ENCODE data around the gene GATC.

GATC gene

GRCh38 chr12:120457133-120457532, 10.9 kb downstream of the GATC start:
- Histone ChIP-seq H3K27ac (ENCODE audit: insufficient read depth, low read depth, low read length, poor library complexity, severe bottlenecking) (no peak overlapping the region), H3K36me3 (ENCODE audit: control insufficient read depth, insufficient read depth, low read length) (peaks cover 41% of the 10 kb centered on the region), H3K9me3 (ENCODE audit: control insufficient read depth, low read length) (no peaks in the 10 kb centered on the region), H3K4me3 (ENCODE audit: insufficient read depth, low read depth, low read length) (no peak overlapping the region), H3K4me1 (ENCODE audit: control insufficient read depth, insufficient read depth, low read length) (no peaks in the 10 kb centered on the region), H3K27me3 (ENCODE audit: control insufficient read depth, insufficient read depth, low read length, poor library complexity, severe bottlenecking) (no peaks in the 10 kb centered on the region)
- WGBS, 2 experiments: 88 to 92% methylated on average over 5 to 6 of the region's 6 CpGs

- Histone ChIP-seq H3K36me3 (ENCODE audit: control insufficient read depth, insufficient read depth, low read length) (peaks cover 66% of the 10 kb centered on the region), H3K4me1 (ENCODE audit: control insufficient read depth, insufficient read depth, low read length) (no peaks in the 10 kb centered on the region), H3K27me3 (ENCODE audit: control insufficient read depth, insufficient read depth, low read length, poor library complexity, severe bottlenecking) (no peaks in the 10 kb centered on the region), H3K27ac (ENCODE audit: insufficient read depth, low read depth, low read length, poor library complexity, severe bottlenecking) (no peak overlapping the region), H3K4me3 (ENCODE audit: insufficient read depth, low read depth, low read length) (no peak overlapping the region), H3K9me3 (ENCODE audit: control insufficient read depth, low read length) (no peaks in the 10 kb centered on the region)
- WGBS, 2 experiments: 93 to 95% methylated on average over 3 of the region's 3 CpGs
These were observed 13.9 kb downstream of the GATC start for GRCh38 chr12:120460157-120460556.

GRCh38 chr12:120462099-120462640, 15.9 kb downstream of the GATC start:
- no peak overlapping the region for H3K4me3 ChIP-seq (ENCODE audit: insufficient read depth, low read depth, low read length)
- no peaks in the 10 kb centered on the region for H3K9me3 ChIP-seq (ENCODE audit: control insufficient read depth, low read length)
- H3K36me3 ChIP-seq (ENCODE audit: control insufficient read depth, insufficient read depth, low read length): peaks cover 62% of the 10 kb centered on the region
- H3K27ac ChIP-seq (ENCODE audit: insufficient read depth, low read depth, low read length, poor library complexity, severe bottlenecking): no peak overlapping the region
- H3K27me3 ChIP-seq (ENCODE audit: control insufficient read depth, insufficient read depth, low read length, poor library complexity, severe bottlenecking): no peaks in the 10 kb centered on the region
- WGBS, 2 experiments: 89 to 91% methylated on average over 3 of the region's 3 CpGs
- peaks cover 6% of the 10 kb centered on the region for H3K4me1 ChIP-seq (ENCODE audit: control insufficient read depth, insufficient read depth, low read length)

DNA sequence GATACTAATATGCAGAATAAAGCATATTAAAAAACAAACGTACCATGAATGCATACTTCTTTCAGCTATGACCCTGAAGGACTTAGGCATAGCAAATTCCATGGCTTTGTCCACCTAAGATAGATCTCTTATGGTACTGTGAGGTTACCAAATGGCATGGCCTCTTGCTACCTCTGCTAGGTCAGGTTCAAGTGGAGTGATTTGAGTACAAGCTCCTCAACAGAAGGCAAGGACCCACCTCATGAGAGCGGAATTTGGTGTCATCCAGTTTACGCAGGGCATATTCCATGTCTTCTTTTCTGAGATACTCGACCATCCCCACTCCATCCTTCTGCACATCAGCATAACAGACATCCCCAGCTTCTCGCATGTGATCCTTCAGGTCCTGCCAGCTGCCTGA, 17.5 kb downstream of the GATC start:
- 94 to 96% methylated on average over 5 of the region's 5 CpGs for WGBS, 2 experiments
- H3K36me3 ChIP-seq (ENCODE audit: control insufficient read depth, insufficient read depth, low read length): peaks cover 56% of the 10 kb centered on the region
- no peaks in the 10 kb centered on the region for H3K27me3 ChIP-seq (ENCODE audit: control insufficient read depth, insufficient read depth, low read length, poor library complexity, severe bottlenecking)
- no peak overlapping the region for H3K4me3 ChIP-seq (ENCODE audit: insufficient read depth, low read depth, low read length)
- peaks cover 12% of the 10 kb centered on the region for H3K4me1 ChIP-seq (ENCODE audit: control insufficient read depth, insufficient read depth, low read length)
- no peak overlapping the region for H3K27ac ChIP-seq (ENCODE audit: insufficient read depth, low read depth, low read length, poor library complexity, severe bottlenecking)
- H3K9me3 ChIP-seq (ENCODE audit: control insufficient read depth, low read length): no peaks in the 10 kb centered on the region

DNA sequence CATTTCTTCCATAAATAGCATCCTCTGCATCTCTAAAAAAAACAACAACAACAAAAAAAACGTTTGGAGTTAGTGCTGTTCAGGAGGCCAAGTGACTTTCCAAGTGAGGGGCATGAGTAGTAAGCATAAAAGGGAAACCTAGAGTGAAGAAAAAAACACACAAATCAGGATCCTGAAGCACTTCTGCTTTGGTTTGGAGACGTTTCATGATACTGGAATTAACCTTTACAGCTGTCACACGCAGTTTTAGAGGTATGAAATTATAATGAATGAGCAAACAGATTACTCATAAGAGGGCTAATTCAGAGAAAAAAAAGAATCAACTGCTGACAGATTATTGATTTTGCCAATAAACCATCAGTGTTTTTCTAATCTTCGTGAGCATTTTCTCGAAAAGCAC, 19.5 kb downstream of the GATC start:
- H3K4me3 ChIP-seq (ENCODE audit: insufficient read depth, low read depth, low read length): no peak overlapping the region
- H3K36me3 ChIP-seq (ENCODE audit: control insufficient read depth, insufficient read depth, low read length): peaks cover 44% of the 10 kb centered on the region
- H3K4me1 ChIP-seq (ENCODE audit: control insufficient read depth, insufficient read depth, low read length): peaks cover 12% of the 10 kb centered on the region
- H3K27ac ChIP-seq (ENCODE audit: insufficient read depth, low read depth, low read length, poor library complexity, severe bottlenecking): no peak overlapping the region
- H3K27me3 ChIP-seq (ENCODE audit: control insufficient read depth, insufficient read depth, low read length, poor library complexity, severe bottlenecking): no peaks in the 10 kb centered on the region
- WGBS, 2 experiments: 73 to 84% methylated on average over 5 of the region's 5 CpGs
- no peaks in the 10 kb centered on the region for H3K9me3 ChIP-seq (ENCODE audit: control insufficient read depth, low read length)

DNA sequence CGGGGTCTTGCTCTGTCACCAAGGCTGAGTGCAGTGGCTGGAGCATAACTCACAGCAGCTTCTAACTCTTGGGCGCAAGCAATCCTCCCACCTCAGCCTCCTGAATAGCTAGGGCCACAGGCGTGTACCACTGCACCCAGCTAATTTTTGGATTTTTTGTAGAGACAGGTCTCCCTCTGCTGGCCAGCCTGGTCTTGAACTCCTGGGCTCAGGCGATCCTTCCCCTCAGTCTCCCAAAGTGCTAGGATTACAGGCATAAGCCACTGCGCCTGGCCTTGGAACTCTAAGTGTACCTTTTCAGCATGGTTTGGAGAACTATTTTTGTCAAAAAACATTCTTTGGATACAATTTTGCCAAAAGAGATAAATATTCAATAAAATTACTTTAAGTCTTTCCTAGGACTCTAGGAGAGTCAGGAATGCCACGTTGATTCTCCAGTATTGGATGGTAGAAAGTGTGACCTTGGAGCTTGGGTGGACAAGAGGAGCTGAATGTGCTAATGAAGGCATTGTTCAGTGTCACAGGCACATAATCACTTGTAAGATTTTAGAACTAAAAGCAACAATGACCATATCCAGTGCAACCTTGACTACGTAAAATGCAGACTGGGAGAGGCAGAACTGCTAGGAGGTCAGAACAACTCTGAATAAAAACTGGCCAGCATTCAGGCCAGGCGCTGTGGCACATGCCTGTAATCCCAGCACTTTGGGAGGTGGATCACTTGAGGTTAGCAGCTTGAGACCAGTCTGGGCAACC, 20.5 kb downstream of the GATC start:
- no peaks in the 10 kb centered on the region for H3K27me3 ChIP-seq (ENCODE audit: control insufficient read depth, insufficient read depth, low read length, poor library complexity, severe bottlenecking)
- H3K27ac ChIP-seq (ENCODE audit: insufficient read depth, low read depth, low read length, poor library complexity, severe bottlenecking): no peak overlapping the region
- no peaks in the 10 kb centered on the region for H3K9me3 ChIP-seq (ENCODE audit: control insufficient read depth, low read length)
- H3K36me3 ChIP-seq (ENCODE audit: control insufficient read depth, insufficient read depth, low read length): peaks cover 38% of the 10 kb centered on the region
- no peak overlapping the region for H3K4me3 ChIP-seq (ENCODE audit: insufficient read depth, low read depth, low read length)
- peaks cover 12% of the 10 kb centered on the region for H3K4me1 ChIP-seq (ENCODE audit: control insufficient read depth, insufficient read depth, low read length)
- 78 to 81% methylated on average over 8 of the region's 8 CpGs for WGBS, 2 experiments

DNA sequence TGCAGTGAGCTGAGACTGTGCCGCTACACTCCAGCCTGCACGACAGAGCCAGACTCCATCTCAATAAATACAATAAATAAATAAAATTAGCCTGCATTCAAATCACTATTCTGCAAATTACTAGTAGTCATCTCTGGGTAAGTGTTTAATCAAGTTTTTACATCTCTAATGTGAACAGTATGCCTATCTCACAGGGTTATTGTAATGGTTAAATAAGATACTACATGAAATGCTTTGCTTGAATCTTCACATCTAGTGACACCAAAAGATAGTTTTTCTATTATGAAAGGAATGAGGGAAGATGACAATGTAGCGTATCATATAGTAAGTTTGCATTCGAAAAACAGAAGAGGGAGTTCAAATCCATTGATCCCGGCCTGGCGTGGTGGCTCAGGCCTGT, 21.2 kb downstream of the GATC start:
- H3K9me3 ChIP-seq (ENCODE audit: control insufficient read depth, low read length): no peaks in the 10 kb centered on the region
- 94 to 96% methylated on average over 6 of the region's 6 CpGs for WGBS, 2 experiments
- no peak overlapping the region for H3K4me3 ChIP-seq (ENCODE audit: insufficient read depth, low read depth, low read length)
- H3K27ac ChIP-seq (ENCODE audit: insufficient read depth, low read depth, low read length, poor library complexity, severe bottlenecking): no peak overlapping the region
- H3K36me3 ChIP-seq (ENCODE audit: control insufficient read depth, insufficient read depth, low read length): peaks cover 32% of the 10 kb centered on the region
- no peaks in the 10 kb centered on the region for H3K27me3 ChIP-seq (ENCODE audit: control insufficient read depth, insufficient read depth, low read length, poor library complexity, severe bottlenecking)
- H3K4me1 ChIP-seq (ENCODE audit: control insufficient read depth, insufficient read depth, low read length): peaks cover 12% of the 10 kb centered on the region

DNA sequence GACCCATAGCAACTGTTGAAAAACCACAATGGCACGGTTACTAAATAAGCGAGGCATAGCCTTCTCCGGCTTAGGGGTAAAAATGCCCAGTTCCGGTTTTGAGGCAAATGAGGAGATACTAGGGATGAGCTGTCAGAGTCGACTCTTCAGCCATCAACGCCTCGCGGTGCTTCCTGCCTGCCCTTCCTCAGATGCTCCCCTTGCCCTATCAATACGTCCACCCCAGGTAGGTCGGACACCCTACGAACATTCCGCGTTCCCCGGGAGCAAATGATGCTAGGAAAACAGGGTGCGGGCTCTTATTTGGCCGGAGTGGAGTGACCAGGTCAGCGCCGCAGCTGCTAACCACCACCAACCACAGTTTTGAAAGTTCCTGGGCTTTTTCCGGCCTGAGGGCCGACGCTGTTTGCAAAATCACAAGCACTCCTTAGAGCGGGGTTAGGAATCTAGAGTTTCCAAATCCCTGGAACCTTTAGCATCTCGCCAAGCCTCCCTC, 22.1 kb downstream of the GATC start:
- Histone ChIP-seq H3K4me3 (ENCODE audit: insufficient read depth, low read depth, low read length) (peak overlapping the region; percentile 90), H3K36me3 (ENCODE audit: control insufficient read depth, insufficient read depth, low read length) (peaks cover 25% of the 10 kb centered on the region), H3K4me1 (ENCODE audit: control insufficient read depth, insufficient read depth, low read length) (peaks cover 12% of the 10 kb centered on the region), H3K9me3 (ENCODE audit: control insufficient read depth, low read length) (no peaks in the 10 kb centered on the region), H3K27me3 (ENCODE audit: control insufficient read depth, insufficient read depth, low read length, poor library complexity, severe bottlenecking) (no peaks in the 10 kb centered on the region), H3K27ac (ENCODE audit: insufficient read depth, low read depth, low read length, poor library complexity, severe bottlenecking) (peak overlapping the region; percentile 71)
- 5% methylated on average over 23 of the region's 23 CpGs for WGBS, 2 experiments

- Histone ChIP-seq H3K27me3 (ENCODE audit: control insufficient read depth, insufficient read depth, low read length, poor library complexity, severe bottlenecking) (no peaks in the 10 kb centered on the region), H3K4me3 (ENCODE audit: insufficient read depth, low read depth, low read length) (peak overlapping the region; percentile 90), H3K27ac (ENCODE audit: insufficient read depth, low read depth, low read length, poor library complexity, severe bottlenecking) (peak overlapping the region; percentile 89), H3K36me3 (ENCODE audit: control insufficient read depth, insufficient read depth, low read length) (peaks cover 19% of the 10 kb centered on the region), H3K4me1 (ENCODE audit: control insufficient read depth, insufficient read depth, low read length) (peaks cover 12% of the 10 kb centered on the region), H3K9me3 (ENCODE audit: control insufficient read depth, low read length) (no peaks in the 10 kb centered on the region)
- WGBS, 2 experiments: 0% methylated on average over 53 to 57 of the region's 57 CpGs
These were observed 22.7 kb downstream of the GATC start for GRCh38 chr12:120468821-120469449.

DNA sequence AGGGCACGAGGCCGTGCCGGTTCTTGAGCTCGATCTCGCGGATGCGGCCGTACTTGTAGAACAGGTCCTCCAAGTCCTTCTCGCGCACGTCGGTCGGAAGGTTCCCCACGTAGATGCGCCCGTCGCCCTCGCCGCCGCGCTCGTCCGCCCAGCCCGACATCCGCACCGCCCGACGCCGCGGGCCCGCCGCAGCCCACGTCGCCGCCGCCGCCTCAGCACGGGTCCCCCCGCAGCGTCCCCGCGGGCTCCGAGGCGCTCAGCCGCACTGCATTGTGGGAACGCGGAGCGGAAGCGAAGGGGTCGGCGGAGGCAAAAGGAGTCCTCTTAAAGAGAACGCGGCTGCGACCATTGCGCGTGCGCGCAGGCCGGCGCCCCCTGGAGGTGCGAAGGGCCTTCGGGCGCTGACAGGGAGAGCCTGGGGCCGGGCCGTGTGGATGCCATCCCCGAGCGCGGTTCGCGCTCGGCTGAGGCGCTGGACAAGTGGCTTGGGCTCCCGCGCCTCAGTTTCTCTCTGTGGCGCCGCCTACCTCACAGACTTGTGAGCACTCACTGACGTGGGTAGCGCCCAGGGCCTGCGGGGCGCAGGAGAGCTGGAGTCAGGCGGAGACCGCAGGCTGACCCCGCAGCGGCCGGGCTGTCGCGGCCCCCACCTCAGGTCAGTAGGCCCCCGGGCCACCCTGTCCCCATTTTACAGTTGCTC, 23.4 kb downstream of the GATC start, which contains the start of gene SRSF9:
SRSF9 (minus strand) TSS at position 299 of the 700 bp plus-strand sequence; CDS start at position 160, 139 bp downstream.
- peaks cover 16% of the 10 kb centered on the region for H3K36me3 ChIP-seq (ENCODE audit: control insufficient read depth, insufficient read depth, low read length)
- peak within 1 kb of the TSS; percentile 89 for H3K27ac ChIP-seq (ENCODE audit: insufficient read depth, low read depth, low read length, poor library complexity, severe bottlenecking)
- H3K9me3 ChIP-seq (ENCODE audit: control insufficient read depth, low read length): no peaks in the 10 kb centered on the region
- peak within 1 kb of the TSS; percentile 90 for H3K4me3 ChIP-seq (ENCODE audit: insufficient read depth, low read depth, low read length)
- WGBS, 2 experiments: 0% methylated on average over 88 of the region's 88 CpGs
- no peaks in the 10 kb centered on the region for H3K27me3 ChIP-seq (ENCODE audit: control insufficient read depth, insufficient read depth, low read length, poor library complexity, severe bottlenecking)
- H3K4me1 ChIP-seq (ENCODE audit: control insufficient read depth, insufficient read depth, low read length): peaks cover 12% of the 10 kb centered on the region
